T-cell (primary cell): Measurements from ENCODE around the gene PDZRN3. TPM values are rescaled to one million over a fixed set of nuclear protein-coding genes. Genes with fewer than 3 reads are reported as not detected.

ENCODE experiments used
- ATAC-seq, 4 experiments: fragments of 200-7000 bp in 3 of 4; fragments of 150-1000 bp in 1 of 4; cut with Tn5 transposase; replicated peaks in 1 of 4; 1 replicate in 3 of 4; 2 replicates in 1 of 4; pipeline ENCODE4 v1.10.0; 2021; ENCODE audit warnings: moderate library complexity in 3 of 4, mild to moderate bottlenecking in 2 of 4, moderate number of reproducible peaks in 1 of 4
- CTCF ChIA-PET, 2 donors: fragments of 300-600 bp; sonication (Branson Sonifier 250); formaldehyde crosslinking; loops; one replicate each; lab custom pipeline; 2022; ENCODE audit warnings: antibody characterized with exemption in 2 of 2; lab: Charles Lee
- POLR2A ChIA-PET, 2 donors: fragments of 300-600 bp; sonication (Branson Sonifier 250); formaldehyde crosslinking; loops; one replicate each; lab custom pipeline; 2022; ENCODE audit warnings: antibody characterized with exemption in 2 of 2; lab: Charles Lee
- DNase-seq, 35 experiments: peaks; one replicate each; pipeline versions ENCODE4 v3.0.0 to v3.0.0-alpha.2; 2013 to 2023
- H3K27ac ChIP-seq: one replicate; pipeline ENCODE4 v1.5.1; 2013; ENCODE audit warnings: low read length
- H3K27me3 ChIP-seq, 2 experiments: replicated peaks in 1 of 2; 1 replicate in 1 of 2; 2 replicates in 1 of 2; pipeline versions ENCODE4 v1.6.1 to v1.7.0; 2013; ENCODE audit warnings: low read length in 1 of 2, mixed read lengths in 1 of 2; ENCODE audit not compliant: control insufficient read depth in 2 of 2, insufficient read depth in 2 of 2; ENCODE audit errors: extremely low read depth in 1 of 2
- H3K36me3 ChIP-seq, 2 donors: 1 replicate in 1 of 2; 2 replicates in 1 of 2; pipeline versions ENCODE4 v1.6.1 to v1.7.0; 2013; ENCODE audit warnings: low read length in 1 of 2; ENCODE audit not compliant: control insufficient read depth in 2 of 2, insufficient read depth in 1 of 2; ENCODE audit errors: extremely low read depth in 1 of 2
- H3K4me1 ChIP-seq, 2 experiments: 1 replicate in 1 of 2; 2 replicates in 1 of 2; pipeline versions ENCODE4 v1.6.1 to v1.7.0; 2013; ENCODE audit warnings: low read length in 2 of 2, mixed read lengths in 1 of 2; ENCODE audit not compliant: insufficient read depth in 2 of 2, control insufficient read depth in 1 of 2; ENCODE audit errors: extremely low read depth in 1 of 2
- H3K4me3 ChIP-seq, 2 donors: 1 replicate in 1 of 2; 2 replicates in 1 of 2; pipeline versions ENCODE4 v1.5.1 to v1.7.0; 2013; ENCODE audit warnings: mild to moderate bottlenecking in 2 of 2, low read length in 1 of 2, moderate library complexity in 1 of 2; ENCODE audit not compliant: control insufficient read depth in 1 of 2; ENCODE audit errors: extremely low read depth in 1 of 2
- H3K9me3 ChIP-seq: 2 replicates; pipeline ENCODE4 v1.7.0; 2013
- H3K27ac Mint-ChIP-seq, 2 donors: one replicate each; pipeline ENCODE4 v1.8.0; 2020 to 2021; ENCODE audit warnings: mild to moderate bottlenecking in 2 of 2, mixed read lengths in 2 of 2
- H3K27me3 Mint-ChIP-seq, 2 donors: one replicate each; pipeline ENCODE4 v1.8.0; 2021 to 2022; ENCODE audit warnings: mixed read lengths in 2 of 2
- H3K36me3 Mint-ChIP-seq: one replicate; pipeline ENCODE4 v1.8.0; 2021; ENCODE audit warnings: mixed read lengths
- H3K4me1 Mint-ChIP-seq, 3 donors: one replicate each; pipeline ENCODE4 v1.8.0; 2020 to 2022; ENCODE audit warnings: mixed read lengths in 3 of 3, mild to moderate bottlenecking in 1 of 3
- H3K4me3 Mint-ChIP-seq, 3 donors: one replicate each; pipeline ENCODE4 v1.8.0; 2020 to 2022; ENCODE audit warnings: mild to moderate bottlenecking in 3 of 3, mixed read lengths in 3 of 3, moderate library complexity in 3 of 3
- H3K9me3 Mint-ChIP-seq, 3 donors: one replicate each; pipeline ENCODE4 v1.8.0; 2020 to 2022; ENCODE audit warnings: mixed read lengths in 3 of 3
- WGBS: methylation state at CpG from one replicate; pipeline ENCODE4 v1.1.5; 2013; ENCODE audit warnings: missing lambda C conversion rate; ENCODE audit not compliant: insufficient coverage; 5-methylcytosine and 5-hydroxymethylcytosine counted together
- total RNA-seq, 35 experiments: library from RNA in 6 of 35; stranded (reverse) in 6 of 35; fragments of 120-200 nt in 1 of 35; gene quantifications; one replicate each; pipeline versions ENCODE4 v1.2.1 to v1.2.4 and lab custom pipeline; 2013 to 2026

The PDZRN3 gene
- total RNA-seq, 5 donors from 2014 or later (not counting 1 experiment from before 2014, with no cell fraction given) = 0.16 to 0.73 (median 0.18) TPM; not detected in 2

- CTCF ChIA-PET = no interaction called here
Measured at GRCh38 chr3:73493543-73494308, 131.0 kb downstream of the PDZRN3 start.

GRCh38 chr3:73492186-73492585 lies 132.6 kb downstream of the PDZRN3 start:
- Histone ChIP-seq H3K36me3 (no peaks in the 10 kb centered on the region), H3K4me1 (no peaks in the 10 kb centered on the region), H3K27me3 (peaks cover 2 to 4% of the 10 kb centered on the region in 2 experiments), H3K27ac (no peak overlapping the region), H3K4me3 (no peak overlapping the region), H3K9me3 (no peaks in the 10 kb centered on the region)
- DNase-seq (no peak), ATAC-seq (no peak)
- no peaks in the 10 kb centered on the region for H3K4me1 Mint-ChIP-seq
- ChIA-PET CTCF (interaction anchor here in 1 of 2 donors (0.6 kb wide), 1 partner anchor 10 kb away, joined by 10 read pairs; no protein-coding TSS in a partner anchor), POLR2A (no interaction called here)
- no peaks in the 10 kb centered on the region for H3K9me3 Mint-ChIP-seq
- H3K36me3 Mint-ChIP-seq = no peaks in the 10 kb centered on the region
- WGBS = 92% methylated on average over 2 of the region's 5 CpGs
- no peak overlapping the region for H3K4me3 Mint-ChIP-seq
- peaks cover 3 to 7% of the 10 kb centered on the region in 2 donors for H3K27me3 Mint-ChIP-seq
- no peak overlapping the region for H3K27ac Mint-ChIP-seq

More at GRCh38 chr3:73493543-73494308, 131.0 kb downstream of the PDZRN3 start:
- H3K27me3 Mint-ChIP-seq = peaks cover 6 to 7% of the 10 kb centered on the region in 2 donors
- H3K27me3 ChIP-seq = peaks cover 2 to 7% of the 10 kb centered on the region in 2 experiments
- H3K4me3 ChIP-seq = no peak overlapping the region
- ATAC-seq (no peak), DNase-seq (no peak)
- no peak overlapping the region for H3K4me3 Mint-ChIP-seq
- WGBS = 69% methylated on average over 4 of the region's 7 CpGs
- no peaks in the 10 kb centered on the region for H3K36me3 Mint-ChIP-seq
- H3K9me3 Mint-ChIP-seq = no peaks in the 10 kb centered on the region
- H3K36me3 ChIP-seq = no peaks in the 10 kb centered on the region
- no peak overlapping the region for H3K27ac Mint-ChIP-seq
- no peaks in the 10 kb centered on the region for H3K4me1 ChIP-seq
- POLR2A ChIA-PET = no interaction called here
- no peak overlapping the region for H3K27ac ChIP-seq
- H3K9me3 ChIP-seq = no peaks in the 10 kb centered on the region
- H3K4me1 Mint-ChIP-seq = no peaks in the 10 kb centered on the region

DNA sequence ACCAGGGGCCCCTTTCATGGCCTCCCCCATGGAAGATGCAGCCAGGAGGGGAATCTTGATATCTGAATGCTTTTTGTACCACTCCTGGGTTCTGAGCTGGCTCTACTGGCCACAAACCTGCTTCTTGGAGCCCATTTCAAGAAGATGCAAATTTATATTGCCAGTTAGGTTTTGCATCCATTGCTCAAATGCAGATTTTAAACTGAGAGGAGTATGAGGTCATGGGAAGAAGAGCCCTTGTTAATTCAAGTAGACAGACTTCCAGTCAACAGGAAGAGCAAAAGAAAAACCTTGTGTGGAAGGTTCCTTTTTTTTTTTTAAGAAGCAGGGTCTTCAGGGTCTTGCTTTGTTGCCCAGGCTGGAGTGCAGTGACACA lies 133.5 kb downstream of the PDZRN3 start:
- Histone ChIP-seq H3K9me3 (no peaks in the 10 kb centered on the region), H3K27ac (no peak overlapping the region), H3K27me3 (peaks cover 2 to 4% of the 10 kb centered on the region in 2 experiments), H3K4me3 (no peak overlapping the region), H3K36me3 (no peaks in the 10 kb centered on the region), H3K4me1 (no peaks in the 10 kb centered on the region)
- H3K27me3 Mint-ChIP-seq = peaks cover 3 to 7% of the 10 kb centered on the region in 2 donors
- H3K27ac Mint-ChIP-seq = no peak overlapping the region
- no peaks in the 10 kb centered on the region for H3K9me3 Mint-ChIP-seq
- POLR2A ChIA-PET = no interaction called here
- H3K4me1 Mint-ChIP-seq = no peaks in the 10 kb centered on the region
- no peaks in the 10 kb centered on the region for H3K36me3 Mint-ChIP-seq
- CTCF ChIA-PET = interaction anchor here in 1 of 2 donors (0.6 kb wide), 1 partner anchor 11 kb away, joined by 10 read pairs; no protein-coding TSS in a partner anchor
- DNase-seq (no peak), ATAC-seq (no peak)
- no peak overlapping the region for H3K4me3 Mint-ChIP-seq

DNA sequence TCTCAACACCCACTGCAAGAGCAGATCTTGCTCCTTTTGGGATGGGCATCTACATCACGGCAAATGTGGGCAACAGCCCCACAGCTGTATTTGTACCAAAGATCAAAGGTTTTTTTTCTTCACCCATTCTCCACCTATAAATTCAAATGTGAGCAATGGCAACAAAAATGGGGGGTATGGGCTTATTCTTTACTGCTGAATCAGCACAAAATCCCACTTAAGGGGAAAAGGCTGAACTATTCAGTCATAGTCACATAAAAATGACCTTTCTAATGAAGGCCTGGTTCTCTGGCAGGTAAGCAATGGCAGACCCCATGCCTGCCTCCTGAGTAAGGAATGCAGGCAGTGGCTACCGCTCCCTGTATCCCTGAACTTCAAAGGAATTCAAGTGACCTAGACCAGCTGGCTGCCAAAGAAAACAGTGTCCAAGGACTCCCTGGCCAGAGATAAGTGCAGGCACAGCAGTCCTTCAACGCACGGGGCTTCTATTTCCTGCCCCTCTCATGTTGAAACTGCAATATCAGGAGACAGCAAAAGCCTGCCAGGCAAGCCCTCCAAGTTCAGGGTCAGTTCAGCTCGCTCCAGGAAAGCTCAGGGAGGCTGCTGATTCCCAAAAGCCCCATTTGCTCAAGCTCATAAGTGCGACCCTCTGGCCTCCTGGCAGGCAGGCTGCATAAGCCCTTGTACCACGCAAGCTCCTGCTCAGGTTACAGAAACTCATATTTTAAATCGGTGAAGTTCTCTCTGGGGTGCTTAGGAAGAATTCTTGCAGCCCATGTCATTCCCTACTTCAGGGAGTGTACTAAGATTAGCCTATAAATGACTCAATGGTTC lies 134.1 kb downstream of the PDZRN3 start:
- H3K4me1 ChIP-seq = no peaks in the 10 kb centered on the region
- no peaks in the 10 kb centered on the region for H3K36me3 Mint-ChIP-seq
- no peak overlapping the region for H3K27ac ChIP-seq
- H3K9me3 Mint-ChIP-seq = no peaks in the 10 kb centered on the region
- CTCF ChIA-PET = interaction anchor here in 1 of 2 donors (0.6 kb wide), 1 partner anchor 45 kb away, joined by 3 read pairs; no protein-coding TSS in a partner anchor
- 73% methylated on average over 8 of the region's 8 CpGs for WGBS
- no peaks in the 10 kb centered on the region for H3K36me3 ChIP-seq
- DNase-seq (no peak), ATAC-seq (no peak)
- POLR2A ChIA-PET = no interaction called here
- peaks cover 2 to 4% of the 10 kb centered on the region in 2 experiments for H3K27me3 ChIP-seq
- no peaks in the 10 kb centered on the region for H3K4me1 Mint-ChIP-seq
- H3K4me3 ChIP-seq = no peak overlapping the region
- no peaks in the 10 kb centered on the region for H3K9me3 ChIP-seq
- no peak overlapping the region for H3K27ac Mint-ChIP-seq
- peaks cover 3 to 10% of the 10 kb centered on the region in 2 donors for H3K27me3 Mint-ChIP-seq
- H3K4me3 Mint-ChIP-seq = no peak overlapping the region

DNA sequence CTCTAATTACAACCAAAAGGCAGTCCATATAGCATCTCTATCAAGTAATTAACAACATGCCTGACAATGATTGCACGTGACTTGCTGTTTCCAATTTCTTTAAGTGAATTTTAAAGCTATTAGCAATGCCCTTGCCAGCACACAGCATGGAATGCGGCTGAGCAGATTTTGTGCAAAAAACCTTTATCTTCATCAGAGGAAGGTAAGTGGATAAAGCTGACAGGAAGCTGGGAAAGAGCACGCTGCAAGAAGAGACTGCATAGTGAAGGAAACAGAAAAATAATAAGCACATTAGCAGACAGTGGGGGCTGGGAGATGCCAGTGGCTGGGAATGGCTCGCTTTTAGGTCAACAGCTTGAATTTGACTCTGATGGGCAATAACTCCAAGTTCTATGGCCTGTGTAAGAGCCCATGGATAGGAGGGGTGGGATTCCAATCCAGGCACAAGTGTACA lies 138.8 kb downstream of the PDZRN3 start:
- WGBS = 95% methylated on average over 3 of the region's 4 CpGs
- Histone ChIP-seq H3K4me3 (no peak overlapping the region), H3K27me3 (peaks cover 2% of the 10 kb centered on the region in 2 experiments), H3K4me1 (no peaks in the 10 kb centered on the region), H3K9me3 (no peaks in the 10 kb centered on the region), H3K36me3 (no peaks in the 10 kb centered on the region), H3K27ac (no peak overlapping the region)
- ChIA-PET CTCF (interaction anchor here in 1 of 2 donors (0.8 kb wide), 1 partner anchor 11 kb away, joined by 3 read pairs; no protein-coding TSS in a partner anchor), POLR2A (interaction anchor here in 1 of 2 donors (0.5 kb wide), 1 partner anchor 28 kb away, joined by 3 read pairs; no protein-coding TSS in a partner anchor)
- ATAC-seq (no peak), DNase-seq (no peak)
- H3K9me3 Mint-ChIP-seq = no peaks in the 10 kb centered on the region
- H3K4me1 Mint-ChIP-seq = no peaks in the 10 kb centered on the region
- H3K27me3 Mint-ChIP-seq = peaks cover 4 to 26% of the 10 kb centered on the region in 2 donors
- no peak overlapping the region for H3K27ac Mint-ChIP-seq
- H3K36me3 Mint-ChIP-seq = no peaks in the 10 kb centered on the region
- H3K4me3 Mint-ChIP-seq = no peak overlapping the region

GRCh38 chr3:73484656-73485248 lies 140.0 kb downstream of the PDZRN3 start:
- DNase-seq = no peak
- Mint-ChIP-seq H3K4me1 (no peaks in the 10 kb centered on the region), H3K36me3 (no peaks in the 10 kb centered on the region), H3K27ac (no peak overlapping the region), H3K9me3 (no peaks in the 10 kb centered on the region), H3K4me3 (no peak overlapping the region), H3K27me3 (peaks cover 4 to 26% of the 10 kb centered on the region in 2 donors)
- ATAC-seq = no peak
- H3K36me3 ChIP-seq = no peaks in the 10 kb centered on the region
- H3K4me1 ChIP-seq = no peaks in the 10 kb centered on the region
- H3K9me3 ChIP-seq = no peaks in the 10 kb centered on the region
- WGBS = no CpG with 5 or more reads among the region's 7 CpGs
- H3K4me3 ChIP-seq = no peak overlapping the region
- H3K27me3 ChIP-seq = peaks cover 2% of the 10 kb centered on the region in 2 experiments
- ChIA-PET CTCF (no interaction called here), POLR2A (no interaction called here)
- H3K27ac ChIP-seq = no peak overlapping the region
